GM12878 (cell line): ENCODE results near the gene OLFM1.

Experiments
- POLR2A ChIP-seq: IDR thresholded peaks from 2 replicates; pipeline ENCODE4 v1.6.1; 2011; ENCODE audit warnings: low read depth, mild to moderate bottlenecking, low read length
- SRF ChIP-seq, 2 experiments: IDR thresholded peaks; 2 replicates each; pipeline ENCODE4 v1.6.1; 2011; ENCODE audit warnings: low read depth in 2 of 2, low read length in 2 of 2, mild to moderate bottlenecking in 1 of 2, moderate library complexity in 1 of 2

- TF ChIP-seq POLR2A (no peak), SRF (IDR thresholded peaks at IDR 0.05; ENCODE audit: low read depth in 2 of 2, low read length in 2 of 2) (no peak)
These were observed 14.9 kb downstream of the OLFM1 start for GRCh38 chr9:135102331-135102730.
